Smooth muscle cell (in vitro differentiated cells): ENCODE data around the gene PLA2G2D. TPM values are rescaled to one million over a fixed set of nuclear protein-coding genes. Genes with fewer than 3 reads are reported as not detected.

Source experiments
- DNase-seq: peaks from one replicate; lab custom pipeline; 2025; ENCODE audit not compliant: unreplicated experiment; lab: John Stamatoyannopoulos, UW
- H2AFZ ChIP-seq: fragments of 200-600 bp; sonication (generic); 2 replicates; pipeline ENCODE4 v1.6.0; 2016; ENCODE audit warnings: antibody characterized with exemption, low read depth, mild to moderate bottlenecking
- H3F3A ChIP-seq: fragments of 200-600 bp; sonication (generic); 2 replicates; pipeline ENCODE4 v1.6.0; 2017; ENCODE audit warnings: antibody characterized with exemption, low read depth
- H3K27ac ChIP-seq: fragments of 200-600 bp; sonication (generic); 2 replicates; pipeline ENCODE4 v1.5.1; 2016; ENCODE audit warnings: low read depth, mild to moderate bottlenecking
- H3K27me3 ChIP-seq: fragments of 200-600 bp; sonication (generic); 2 replicates; pipeline ENCODE4 v1.6.1; 2016; ENCODE audit warnings: low read depth, mild to moderate bottlenecking
- H3K36me3 ChIP-seq: fragments of 200-600 bp; sonication (generic); 2 replicates; pipeline ENCODE4 v1.5.1; 2016; ENCODE audit warnings: low read depth
- H3K4me1 ChIP-seq: fragments of 200-600 bp; sonication (generic); 2 replicates; pipeline ENCODE4 v1.5.1; 2016; ENCODE audit warnings: low read depth
- H3K4me2 ChIP-seq: fragments of 200-600 bp; sonication (generic); 2 replicates; pipeline ENCODE4 v1.6.0; 2016; ENCODE audit warnings: mild to moderate bottlenecking
- H3K4me3 ChIP-seq: fragments of 200-600 bp; sonication (generic); 2 replicates; pipeline ENCODE4 v1.5.1; 2016; ENCODE audit warnings: mild to moderate bottlenecking
- H3K79me2 ChIP-seq: fragments of 200-600 bp; sonication (generic); 2 replicates; pipeline ENCODE4 v1.6.0; 2016; ENCODE audit warnings: low read depth, mild to moderate bottlenecking
- H3K9ac ChIP-seq: fragments of 200-600 bp; sonication (generic); 2 replicates; pipeline ENCODE4 v1.6.0; 2016; ENCODE audit warnings: low read depth
- H3K9me3 ChIP-seq: fragments of 200-600 bp; sonication (generic); replicated peaks from 2 replicates; pipeline ENCODE4 v1.5.1; 2016; ENCODE audit warnings: low read depth
- H4K20me1 ChIP-seq: fragments of 200-600 bp; sonication (generic); 2 replicates; pipeline ENCODE4 v1.6.0; 2016; ENCODE audit warnings: low read depth
- CTCF ChIP-seq: fragments of 200-600 bp; sonication (generic); IDR thresholded peaks from 2 replicates; pipeline ENCODE4 v1.5.1; 2017; ENCODE audit warnings: borderline replicate concordance, mild to moderate bottlenecking, antibody characterized with exemption; ENCODE audit not compliant: insufficient read depth, poor library complexity, severe bottlenecking
- WGBS: methylation state at CpG from one replicate; pipeline ENCODE4 v1.1.7; 2016; ENCODE audit warnings: low lambda C conversion rate; 5-methylcytosine and 5-hydroxymethylcytosine counted together
- polyA plus RNA-seq: library from polyadenylated mRNA; unstranded; fragments of >200 nt; fragmentation: Nextera tagmentation; extraction: Ambion mirVana; gene quantifications from 2 replicates; pipeline ENCODE4 v1.2.1, GENCODE V29; 2016
- total RNA-seq: library from RNA; depleted of rRNA; stranded (reverse); fragments of >200 nt; gene quantifications from 2 replicates; pipeline ENCODE4 v1.2.3, GENCODE V29; 2014

Gene PLA2G2D
- total and polyA plus RNA-seq, 2 experiments from 2014 or later, result not detected

- H3K4me3 ChIP-seq, result no peak within 1 kb of the TSS
- H2AFZ ChIP-seq, result no peak within 1 kb of the TSS
- no peak within 1 kb of the TSS for H3K9ac ChIP-seq
- peaks cover 8% of the 10 kb centered on the region for H3K4me1 ChIP-seq
- no peak for TF ChIP-seq CTCF
- no peak within 1 kb of the TSS for H3K27ac ChIP-seq
- DNase-seq, result no peak
- WGBS, result 36% methylated on average over 7 of the region's 7 CpGs
- H4K20me1 ChIP-seq, result no peaks in the 10 kb centered on the region
- peak within 1 kb of the TSS; percentile 30 for H3K4me2 ChIP-seq
- no peaks in the 10 kb centered on the region for H3K36me3 ChIP-seq
- no peaks in the 10 kb centered on the region for H3K27me3 ChIP-seq
- no peaks in the 10 kb centered on the region for H3K9me3 ChIP-seq
- H3F3A ChIP-seq, result no peaks in the 10 kb centered on the region
- no peaks in the 10 kb centered on the region for H3K79me2 ChIP-seq
Observed at GRCh38 chr1:20069874-20070273, 49.5 kb downstream of the PLA2G2D start, which contains the start of gene PLA2G5. Gene PLA2G5, plus strand, starts transcription at chr1:20070194. Its CDS starts 14,637 bp downstream, at chr1:20084831.

- H3K9ac ChIP-seq, result no peak overlapping the region
- no peaks in the 10 kb centered on the region for H3K9me3 ChIP-seq
- H3K4me1 ChIP-seq, result peaks cover 8% of the 10 kb centered on the region
- no peaks in the 10 kb centered on the region for H3F3A ChIP-seq
- no peak overlapping the region for H3K27ac ChIP-seq
- H3K4me2 ChIP-seq, result no peak overlapping the region
- no peak for DNase-seq
- 96% methylated on average over 7 of the region's 7 CpGs for WGBS
- H3K27me3 ChIP-seq, result no peaks in the 10 kb centered on the region
- no peaks in the 10 kb centered on the region for H4K20me1 ChIP-seq
- no peak overlapping the region for H3K4me3 ChIP-seq
- TF ChIP-seq CTCF, result no peak
- no peak overlapping the region for H2AFZ ChIP-seq
- H3K79me2 ChIP-seq, result no peaks in the 10 kb centered on the region
- no peaks in the 10 kb centered on the region for H3K36me3 ChIP-seq
Observed at GRCh38 chr1:20068722-20069121, 50.6 kb downstream of the PLA2G2D start.

GRCh38 chr1:20063861-20064292 is 55.5 kb downstream of the PLA2G2D start:
- H3K27ac ChIP-seq, result no peak overlapping the region
- H4K20me1 ChIP-seq, result no peaks in the 10 kb centered on the region
- no peak overlapping the region for H3K9ac ChIP-seq
- no peaks in the 10 kb centered on the region for H3K27me3 ChIP-seq
- DNase-seq, result no peak
- no peaks in the 10 kb centered on the region for H3K9me3 ChIP-seq
- peaks cover under 1% of the 10 kb centered on the region for H3F3A ChIP-seq
- no peak overlapping the region for H2AFZ ChIP-seq
- H3K4me3 ChIP-seq, result no peak overlapping the region
- 68% methylated on average over 2 of the region's 2 CpGs for WGBS
- H3K4me2 ChIP-seq, result no peak overlapping the region
- no peaks in the 10 kb centered on the region for H3K36me3 ChIP-seq
- TF ChIP-seq CTCF, result no peak
- H3K4me1 ChIP-seq, result no peaks in the 10 kb centered on the region
- no peaks in the 10 kb centered on the region for H3K79me2 ChIP-seq

Other genes starting within 250 kb of the PLA2G2D start
- gene OTUD3, start 237.1 kb downstream of the PLA2G2D start, total RNA-seq, result 9.9 and 10.0 TPM in 2 replicates
- 2.3 and 2.6 TPM in 2 replicates for gene OTUD3, start 237.1 kb downstream of the PLA2G2D start, polyA plus RNA-seq
- not detected in 2 replicates for gene PLA2G2E, start 195.9 kb downstream of the PLA2G2D start, total RNA-seq
- not detected in 2 replicates for gene PLA2G2E, start 195.9 kb downstream of the PLA2G2D start, polyA plus RNA-seq
- gene PLA2G2A, start 139.9 kb downstream of the PLA2G2D start, total RNA-seq, result 25.5 and 26.3 TPM in 2 replicates
- 102 and 163 TPM in 2 replicates for gene PLA2G2A, start 139.9 kb downstream of the PLA2G2D start, polyA plus RNA-seq
- 0.22 TPM in 2 replicates for gene PLA2G5, start 49.3 kb downstream of the PLA2G2D start, total RNA-seq
- 0.64 TPM in 1 of 2 replicates, not detected in the other for gene PLA2G5, start 49.3 kb downstream of the PLA2G2D start, polyA plus RNA-seq
- gene PLA2G2F, start 19.8 kb upstream of the PLA2G2D start, total RNA-seq, result 1.0 and 1.9 TPM in 2 replicates
- 0.69 and 0.81 TPM in 2 replicates for gene PLA2G2F, start 19.8 kb upstream of the PLA2G2D start, polyA plus RNA-seq
- gene UBXN10, start 66.6 kb upstream of the PLA2G2D start, total RNA-seq, result 0.36 and 0.72 TPM in 2 replicates
- 0.09 and 0.49 TPM in 2 replicates for gene UBXN10, start 66.6 kb upstream of the PLA2G2D start, polyA plus RNA-seq
- gene PLA2G2C, start 67.0 kb upstream of the PLA2G2D start, total RNA-seq, result 0.09 TPM in 1 of 2 replicates, not detected in the other
- not detected in 2 replicates for gene PLA2G2C, start 67.0 kb upstream of the PLA2G2D start, polyA plus RNA-seq
- gene VWA5B1, start 171.3 kb upstream of the PLA2G2D start, total RNA-seq, result not detected in 2 replicates
- gene VWA5B1, start 171.3 kb upstream of the PLA2G2D start, polyA plus RNA-seq, result not detected in 2 replicates